ENCODE measurements around the gene FBXL13. TPM values are rescaled to one million over a fixed set of nuclear protein-coding genes. Genes with fewer than 3 reads are reported as not detected.
A peak's percentile ranks its signal among the peaks of the same experiment; 100 is the strongest.
"Not testable (repeated sequence)": the region's sequence is repeated elsewhere in the genome, so short reads cannot be mapped to it uniquely, and the experiment has no call there.

The FBXL13 gene
- total RNA-seq, 2 donors from 2014 or later: 0.95 to 2.5 TPM

DNA sequence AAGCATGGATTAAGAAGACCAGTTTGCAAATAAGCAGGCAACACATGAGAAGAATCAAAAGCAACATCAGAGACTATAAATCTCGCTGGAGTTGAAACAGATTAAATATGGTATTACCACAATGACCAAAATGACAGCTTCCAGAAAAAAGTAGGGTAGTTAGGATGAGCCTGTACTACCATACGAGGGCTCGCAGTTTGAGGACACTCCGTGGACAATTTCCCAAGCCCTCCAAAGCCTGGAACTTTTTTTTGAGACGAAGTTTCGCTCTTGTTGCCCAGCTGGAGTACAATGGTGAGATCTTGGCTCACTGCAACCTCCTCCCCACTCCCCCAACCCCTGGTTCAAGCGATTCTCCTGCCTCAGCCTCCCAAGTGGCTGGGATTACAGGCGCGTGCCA, 160.8 kb downstream of the FBXL13 start:
- no peaks in the 10 kb centered on the region for H3K36me3 ChIP-seq
- no peaks in the 10 kb centered on the region for H3K9me3 ChIP-seq
- no peaks in the 10 kb centered on the region for H3K27me3 ChIP-seq (replicated peaks; ENCODE audit: insufficient read depth)
- H3K4me3 ChIP-seq: peak overlapping the region; percentile 53
- ATAC-seq (ENCODE audit: insufficient number of reproducible peaks, low FRiP score, low read depth) (no peak), DNase-seq (ENCODE audit: low spot score) (no peak)
- peak overlapping the region; percentile 82 to 85 for H3K27ac ChIP-seq
- TF ChIP-seq, protein P1, sequence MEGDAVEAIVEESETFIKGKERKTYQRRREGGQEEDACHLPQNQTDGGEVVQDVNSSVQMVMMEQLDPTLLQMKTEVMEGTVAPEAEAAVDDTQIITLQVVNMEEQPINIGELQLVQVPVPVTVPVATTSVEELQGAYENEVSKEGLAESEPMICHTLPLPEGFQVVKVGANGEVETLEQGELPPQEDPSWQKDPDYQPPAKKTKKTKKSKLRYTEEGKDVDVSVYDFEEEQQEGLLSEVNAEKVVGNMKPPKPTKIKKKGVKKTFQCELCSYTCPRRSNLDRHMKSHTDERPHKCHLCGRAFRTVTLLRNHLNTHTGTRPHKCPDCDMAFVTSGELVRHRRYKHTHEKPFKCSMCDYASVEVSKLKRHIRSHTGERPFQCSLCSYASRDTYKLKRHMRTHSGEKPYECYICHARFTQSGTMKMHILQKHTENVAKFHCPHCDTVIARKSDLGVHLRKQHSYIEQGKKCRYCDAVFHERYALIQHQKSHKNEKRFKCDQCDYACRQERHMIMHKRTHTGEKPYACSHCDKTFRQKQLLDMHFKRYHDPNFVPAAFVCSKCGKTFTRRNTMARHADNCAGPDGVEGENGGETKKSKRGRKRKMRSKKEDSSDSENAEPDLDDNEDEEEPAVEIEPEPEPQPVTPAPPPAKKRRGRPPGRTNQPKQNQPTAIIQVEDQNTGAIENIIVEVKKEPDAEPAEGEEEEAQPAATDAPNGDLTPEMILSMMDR (IDR thresholded peaks at IDR 0.05): no peak
- peaks cover 28 to 32% of the 10 kb centered on the region in 2 donors for H3K4me1 ChIP-seq (ENCODE audit: control insufficient read depth in 1 of 2, low read depth in 2 of 2)

DNA sequence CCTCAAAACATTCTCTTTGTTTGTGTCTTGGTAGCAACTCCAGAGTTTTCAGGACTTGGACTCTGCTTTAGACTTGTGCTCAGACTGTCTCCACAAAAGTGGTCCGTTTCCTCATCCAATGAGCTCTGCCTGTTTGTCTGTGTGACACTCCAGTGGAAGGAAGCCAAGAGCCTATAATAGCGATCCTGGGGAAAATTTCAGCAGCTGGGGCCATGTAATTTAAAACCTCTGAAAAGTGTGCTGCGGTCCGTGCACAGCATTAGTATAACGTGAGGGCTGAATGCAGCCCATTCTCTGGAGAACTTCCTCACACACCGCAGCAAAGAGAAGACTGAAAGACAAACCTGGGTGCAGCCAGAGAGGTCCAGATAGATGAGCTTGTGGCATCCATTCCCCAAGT, 161.9 kb downstream of the FBXL13 start, which contains the start of gene LRRC17:
Gene LRRC17 (plus strand): TSS at position 259 of the 400 bp plus-strand sequence. CDS start 20,914 bp downstream, outside the sequence.
- H3K36me3 ChIP-seq: no peaks in the 10 kb centered on the region
- peak within 1 kb of the TSS; percentile 53 for H3K4me3 ChIP-seq
- H3K9me3 ChIP-seq: no peaks in the 10 kb centered on the region
- H3K4me1 ChIP-seq (ENCODE audit: control insufficient read depth in 1 of 2, low read depth in 2 of 2): peaks cover 19 to 21% of the 10 kb centered on the region in 2 donors
- peak within 1 kb of the TSS; percentile 82 to 85 for H3K27ac ChIP-seq
- TF ChIP-seq, protein P1 (IDR thresholded peaks at IDR 0.05): no peak
- DNase-seq (ENCODE audit: low spot score) (no peak), ATAC-seq (ENCODE audit: insufficient number of reproducible peaks, low FRiP score, low read depth) (no peak)
- no peaks in the 10 kb centered on the region for H3K27me3 ChIP-seq (replicated peaks; ENCODE audit: insufficient read depth)

DNA sequence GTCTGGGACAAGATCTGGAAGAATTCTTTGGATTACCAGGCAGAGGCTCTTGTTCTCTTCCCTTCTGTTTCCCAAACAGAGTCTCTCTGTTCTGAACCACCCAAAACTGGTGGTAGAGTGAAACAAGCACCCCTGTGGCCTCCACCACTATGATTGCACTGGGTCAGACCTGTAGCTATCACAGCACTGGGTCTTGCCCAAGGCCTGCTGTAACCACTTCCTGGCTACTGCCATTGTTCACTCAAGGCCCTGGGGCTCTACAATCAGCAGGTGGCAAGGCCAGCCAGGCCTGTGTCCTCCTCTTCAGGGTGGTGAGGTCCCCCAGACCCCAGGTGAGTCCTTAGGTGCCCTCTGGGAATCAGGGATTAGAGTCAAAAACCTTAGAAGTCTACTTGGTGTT, 165.9 kb downstream of the FBXL13 start:
- no peak for DNase-seq (ENCODE audit: low spot score)
- TF ChIP-seq, protein P1 (IDR thresholded peaks at IDR 0.05): no peak
- Histone ChIP-seq H3K4me1 (ENCODE audit: control insufficient read depth in 1 of 2, low read depth in 2 of 2) (no peaks in the 10 kb centered on the region), H3K27me3 (replicated peaks; ENCODE audit: insufficient read depth) (no peaks in the 10 kb centered on the region), H3K4me3 (no peak overlapping the region), H3K9me3 (no peaks in the 10 kb centered on the region), H3K27ac (no peak overlapping the region), H3K36me3 (no peaks in the 10 kb centered on the region)
- ATAC-seq (ENCODE audit: insufficient number of reproducible peaks, low FRiP score, low read depth): no peak

DNA sequence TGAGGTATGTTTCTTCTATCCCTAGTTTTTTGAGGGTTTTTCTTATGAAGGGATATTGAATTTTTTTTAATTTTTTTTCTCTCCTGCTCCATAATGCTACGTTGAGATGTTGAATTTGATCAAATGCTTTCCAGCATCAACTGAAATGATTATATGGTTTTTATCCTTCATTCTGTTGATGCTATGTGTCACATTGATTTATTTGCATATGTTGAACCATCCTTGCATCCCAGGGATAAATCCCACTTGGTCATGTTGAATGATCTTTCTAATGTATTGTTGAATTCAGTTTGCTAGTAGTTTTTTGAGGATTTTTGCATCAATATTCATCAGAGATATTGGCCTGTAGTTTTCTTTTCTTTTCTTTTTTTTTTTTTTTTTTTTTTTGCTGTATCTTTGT, 171.0 kb downstream of the FBXL13 start:
- DNase-seq (ENCODE audit: low spot score); H3K27ac ChIP-seq; H3K36me3 ChIP-seq; ATAC-seq (ENCODE audit: insufficient number of reproducible peaks, low FRiP score, low read depth); H3K4me1 ChIP-seq (ENCODE audit: control insufficient read depth in 1 of 2, low read depth in 2 of 2); H3K4me3 ChIP-seq; H3K9me3 ChIP-seq; H3K27me3 ChIP-seq (replicated peaks; ENCODE audit: insufficient read depth): not testable (repeated sequence)

DNA sequence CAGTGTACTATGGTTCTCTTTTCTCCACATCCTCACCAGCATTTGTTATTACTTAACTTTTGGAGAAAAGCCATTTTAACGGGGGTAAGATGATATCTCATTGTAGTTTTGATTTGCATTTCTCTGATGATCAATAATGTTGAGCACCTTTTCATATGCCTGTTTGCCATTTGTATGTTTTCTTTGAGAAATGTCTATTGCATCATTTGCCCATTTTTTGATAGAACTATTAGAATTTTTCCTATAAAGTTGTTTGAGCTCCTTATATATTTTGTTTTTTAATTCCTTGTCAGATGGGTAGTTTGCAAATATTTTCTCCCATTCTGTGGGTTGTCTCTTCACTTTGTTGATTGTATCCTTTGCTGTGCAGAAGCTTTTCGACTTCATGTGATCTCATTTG, 172.5 kb downstream of the FBXL13 start:
- H3K36me3 ChIP-seq; ATAC-seq (ENCODE audit: insufficient number of reproducible peaks, low FRiP score, low read depth); H3K27ac ChIP-seq; DNase-seq (ENCODE audit: low spot score); H3K4me3 ChIP-seq; H3K9me3 ChIP-seq; H3K27me3 ChIP-seq (replicated peaks; ENCODE audit: insufficient read depth): not testable (repeated sequence)
- peaks cover 15 to 21% of the 10 kb centered on the region in 2 donors for H3K4me1 ChIP-seq (ENCODE audit: control insufficient read depth in 1 of 2, low read depth in 2 of 2)

DNA sequence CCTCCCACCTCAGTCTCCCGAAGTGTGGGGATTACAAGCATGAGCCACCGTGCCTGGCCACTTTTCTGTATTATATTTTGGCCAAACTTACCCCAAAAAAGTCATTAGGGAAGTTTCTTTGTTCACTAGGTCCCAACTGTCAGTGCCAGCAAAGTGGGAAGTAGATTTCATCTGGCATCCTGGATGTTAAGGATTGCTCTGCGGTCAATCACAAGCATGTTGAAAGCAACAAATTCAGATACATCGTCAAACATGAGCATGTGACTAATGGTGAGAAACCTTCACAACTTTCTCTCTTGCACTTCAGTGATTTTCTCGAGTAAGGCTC, 176.1 kb downstream of the FBXL13 start:
- no peak overlapping the region for H3K4me3 ChIP-seq
- TF ChIP-seq, protein P1 (IDR thresholded peaks at IDR 0.05): no peak
- H3K27ac ChIP-seq: peak overlapping the region; percentile 70 to 76
- no peak for ATAC-seq (ENCODE audit: insufficient number of reproducible peaks, low FRiP score, low read depth)
- no peaks in the 10 kb centered on the region for H3K36me3 ChIP-seq
- no peak for DNase-seq (ENCODE audit: low spot score)
- no peaks in the 10 kb centered on the region for H3K9me3 ChIP-seq
- H3K4me1 ChIP-seq (ENCODE audit: control insufficient read depth in 1 of 2, low read depth in 2 of 2): peaks cover 34 to 55% of the 10 kb centered on the region in 2 donors
- no peaks in the 10 kb centered on the region for H3K27me3 ChIP-seq (replicated peaks; ENCODE audit: insufficient read depth)

All from thoracic aorta (tissue), 2 donors.